H1 (cell line): ENCODE data around the gene TRIAP1. TPM values are rescaled to one million over a fixed set of nuclear protein-coding genes. Genes with fewer than 3 reads are reported as not detected.

Source experiments
- CHD1 ChIP-seq: IDR thresholded peaks from 2 replicates; pipeline ENCODE4 v1.6.1; 2012; ENCODE audit warnings: low read depth, low read length, improper control_type of control experiment
- CHD7 ChIP-seq: fragments of 300-600 bp; sonication (generic); IDR thresholded peaks from 2 replicates; pipeline ENCODE4 v1.7.1; 2012; ENCODE audit warnings: low read length, moderate library complexity, mild to moderate bottlenecking, inconsistent platforms; ENCODE audit not compliant: insufficient replicate concordance
- HDAC6 ChIP-seq: IDR thresholded peaks from one replicate; pipeline ENCODE4 v1.7.1; 2012; ENCODE audit warnings: low read depth, mild to moderate bottlenecking, inconsistent platforms, low read length, moderate library complexity
- polyA plus RNA-seq, 7 experiments: library from polyadenylated mRNA; depleted of rRNA in 3 of 7; stranded (reverse) in 5 of 7; unstranded in 2 of 7; fragments of >200 nt in 5 of 7; fragments of 200-250 nt in 2 of 7; gene quantifications; 1 replicate in 5 of 7; 2 replicates in 1 of 7; 4 replicates in 1 of 7; pipeline versions ENCODE4 v1.2.1 to v1.2.3, GENCODE V29; 2011 to 2013; ENCODE audit warnings: missing spikeins in 2 of 7, mixed read lengths in 2 of 7
- total RNA-seq: library from RNA; stranded (reverse); fragmentation: NEBNext Ultra II Directional; extraction: Animal tissue kit (Norgen Biotek cat#: 25700); gene quantifications from 2 replicates; pipeline ENCODE4 v1.2.1, GENCODE V29; 2021

The TRIAP1 gene
- total and polyA plus RNA-seq, 2 of the 8 experiments (the other 6 are each of a cell fraction or from before 2014, with no cell fraction given), result 42.0 to 63.4 TPM

- TF ChIP-seq CHD7 (no peak), HDAC6 (no peak), CHD1 (no peak)
These were observed 28.4 kb upstream of the TRIAP1 start (continued) for GRCh38 chr12:120474616-120474960.
